Measurements from ENCODE around the gene DEPDC5.

GRCh38 chr22:31816750-31817149, 62.9 kb downstream of the DEPDC5 start:
- TF ChIP-seq POLR2A (IDR thresholded peaks at IDR 0.05) (no peak), POLR2AphosphoS5 (IDR thresholded peaks at IDR 0.05) (no peak)
- TF ChIP-seq, protein P1, sequence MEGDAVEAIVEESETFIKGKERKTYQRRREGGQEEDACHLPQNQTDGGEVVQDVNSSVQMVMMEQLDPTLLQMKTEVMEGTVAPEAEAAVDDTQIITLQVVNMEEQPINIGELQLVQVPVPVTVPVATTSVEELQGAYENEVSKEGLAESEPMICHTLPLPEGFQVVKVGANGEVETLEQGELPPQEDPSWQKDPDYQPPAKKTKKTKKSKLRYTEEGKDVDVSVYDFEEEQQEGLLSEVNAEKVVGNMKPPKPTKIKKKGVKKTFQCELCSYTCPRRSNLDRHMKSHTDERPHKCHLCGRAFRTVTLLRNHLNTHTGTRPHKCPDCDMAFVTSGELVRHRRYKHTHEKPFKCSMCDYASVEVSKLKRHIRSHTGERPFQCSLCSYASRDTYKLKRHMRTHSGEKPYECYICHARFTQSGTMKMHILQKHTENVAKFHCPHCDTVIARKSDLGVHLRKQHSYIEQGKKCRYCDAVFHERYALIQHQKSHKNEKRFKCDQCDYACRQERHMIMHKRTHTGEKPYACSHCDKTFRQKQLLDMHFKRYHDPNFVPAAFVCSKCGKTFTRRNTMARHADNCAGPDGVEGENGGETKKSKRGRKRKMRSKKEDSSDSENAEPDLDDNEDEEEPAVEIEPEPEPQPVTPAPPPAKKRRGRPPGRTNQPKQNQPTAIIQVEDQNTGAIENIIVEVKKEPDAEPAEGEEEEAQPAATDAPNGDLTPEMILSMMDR (IDR thresholded peaks at IDR 0.05), result no peak

Data from transverse colon (tissue), 4 donors.